ENCODE measurements around the gene AGBL3.

DNA sequence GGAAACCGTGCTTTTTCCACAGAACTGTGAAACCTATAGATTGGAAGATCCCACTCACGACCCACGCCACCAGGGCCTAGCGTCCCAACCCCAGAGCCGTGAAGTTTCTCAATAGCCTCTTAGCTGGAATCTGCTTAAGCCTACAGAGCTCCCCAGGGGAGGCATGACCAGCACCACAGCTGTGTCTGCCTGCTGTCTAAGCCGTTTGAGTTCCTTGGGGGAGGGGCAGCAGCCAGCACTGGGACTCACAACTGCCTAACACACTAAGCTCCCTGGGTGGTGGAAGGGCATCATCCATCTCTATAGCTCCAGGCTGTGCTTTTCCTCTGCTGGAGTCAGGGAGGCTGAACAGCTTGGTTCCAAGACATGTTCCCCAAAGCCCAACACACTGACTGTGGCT lies 135.6 kb downstream of the AGBL3 start:
- TF ChIP-seq, protein P1, sequence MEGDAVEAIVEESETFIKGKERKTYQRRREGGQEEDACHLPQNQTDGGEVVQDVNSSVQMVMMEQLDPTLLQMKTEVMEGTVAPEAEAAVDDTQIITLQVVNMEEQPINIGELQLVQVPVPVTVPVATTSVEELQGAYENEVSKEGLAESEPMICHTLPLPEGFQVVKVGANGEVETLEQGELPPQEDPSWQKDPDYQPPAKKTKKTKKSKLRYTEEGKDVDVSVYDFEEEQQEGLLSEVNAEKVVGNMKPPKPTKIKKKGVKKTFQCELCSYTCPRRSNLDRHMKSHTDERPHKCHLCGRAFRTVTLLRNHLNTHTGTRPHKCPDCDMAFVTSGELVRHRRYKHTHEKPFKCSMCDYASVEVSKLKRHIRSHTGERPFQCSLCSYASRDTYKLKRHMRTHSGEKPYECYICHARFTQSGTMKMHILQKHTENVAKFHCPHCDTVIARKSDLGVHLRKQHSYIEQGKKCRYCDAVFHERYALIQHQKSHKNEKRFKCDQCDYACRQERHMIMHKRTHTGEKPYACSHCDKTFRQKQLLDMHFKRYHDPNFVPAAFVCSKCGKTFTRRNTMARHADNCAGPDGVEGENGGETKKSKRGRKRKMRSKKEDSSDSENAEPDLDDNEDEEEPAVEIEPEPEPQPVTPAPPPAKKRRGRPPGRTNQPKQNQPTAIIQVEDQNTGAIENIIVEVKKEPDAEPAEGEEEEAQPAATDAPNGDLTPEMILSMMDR (IDR thresholded peaks at IDR 0.05; ENCODE audit: insufficient read depth, low read depth, low read length) = no peak
- TF ChIP-seq EZH2 (IDR thresholded peaks at IDR 0.05; ENCODE audit: insufficient read depth, low read length) = no peak

Measured in astrocyte (in vitro differentiated cells and primary cell).